ENCODE data around the gene FAAP24.

DNA sequence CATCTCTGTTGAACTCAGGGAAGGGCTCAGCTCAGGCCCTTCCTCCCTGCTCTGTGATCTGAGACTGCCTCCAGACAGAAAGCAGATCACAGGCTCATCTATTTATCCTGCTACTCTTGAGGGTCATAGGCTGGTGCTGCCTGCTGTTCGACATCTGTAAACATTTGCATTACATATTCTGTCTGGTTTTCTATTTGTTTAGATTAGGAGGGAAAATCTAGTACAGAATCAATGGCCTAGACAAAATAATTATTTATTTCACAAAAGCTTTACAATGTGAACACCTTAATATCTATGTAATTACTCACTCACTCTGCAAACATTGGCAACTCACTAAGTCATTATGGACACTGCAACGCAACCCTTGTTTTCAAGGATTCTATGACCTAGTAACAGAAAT lies 43.2 kb upstream of the FAAP24 start:
- TF ChIP-seq TCF7L2 (IDR thresholded peaks at IDR 0.05; ENCODE audit: borderline replicate concordance, low read depth, low read length) (no peak), ZNF146 (tag by site-specific recombination; IDR thresholded peaks at IDR 0.05) (no peak), ZNF792 (tag by site-specific recombination; IDR thresholded peaks at IDR 0.05) (no peak), ZNF830 (tag by site-specific recombination; IDR thresholded peaks at IDR 0.05; ENCODE audit: low read depth) (no peak), ZNF266 (tag by site-specific recombination; IDR thresholded peaks at IDR 0.05; ENCODE audit: low read depth) (no peak)
- TF ChIP-seq, protein P1, sequence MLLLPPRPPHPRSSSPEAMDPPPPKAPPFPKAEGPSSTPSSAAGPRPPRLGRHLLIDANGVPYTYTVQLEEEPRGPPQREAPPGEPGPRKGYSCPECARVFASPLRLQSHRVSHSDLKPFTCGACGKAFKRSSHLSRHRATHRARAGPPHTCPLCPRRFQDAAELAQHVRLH (tag by site-specific recombination; IDR thresholded peaks at IDR 0.05) = no peak
- TF ChIP-seq, protein P2, sequence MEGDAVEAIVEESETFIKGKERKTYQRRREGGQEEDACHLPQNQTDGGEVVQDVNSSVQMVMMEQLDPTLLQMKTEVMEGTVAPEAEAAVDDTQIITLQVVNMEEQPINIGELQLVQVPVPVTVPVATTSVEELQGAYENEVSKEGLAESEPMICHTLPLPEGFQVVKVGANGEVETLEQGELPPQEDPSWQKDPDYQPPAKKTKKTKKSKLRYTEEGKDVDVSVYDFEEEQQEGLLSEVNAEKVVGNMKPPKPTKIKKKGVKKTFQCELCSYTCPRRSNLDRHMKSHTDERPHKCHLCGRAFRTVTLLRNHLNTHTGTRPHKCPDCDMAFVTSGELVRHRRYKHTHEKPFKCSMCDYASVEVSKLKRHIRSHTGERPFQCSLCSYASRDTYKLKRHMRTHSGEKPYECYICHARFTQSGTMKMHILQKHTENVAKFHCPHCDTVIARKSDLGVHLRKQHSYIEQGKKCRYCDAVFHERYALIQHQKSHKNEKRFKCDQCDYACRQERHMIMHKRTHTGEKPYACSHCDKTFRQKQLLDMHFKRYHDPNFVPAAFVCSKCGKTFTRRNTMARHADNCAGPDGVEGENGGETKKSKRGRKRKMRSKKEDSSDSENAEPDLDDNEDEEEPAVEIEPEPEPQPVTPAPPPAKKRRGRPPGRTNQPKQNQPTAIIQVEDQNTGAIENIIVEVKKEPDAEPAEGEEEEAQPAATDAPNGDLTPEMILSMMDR (tag by site-specific recombination; IDR thresholded peaks at IDR 0.05) = no peak
- TF ChIP-seq, protein P3, sequence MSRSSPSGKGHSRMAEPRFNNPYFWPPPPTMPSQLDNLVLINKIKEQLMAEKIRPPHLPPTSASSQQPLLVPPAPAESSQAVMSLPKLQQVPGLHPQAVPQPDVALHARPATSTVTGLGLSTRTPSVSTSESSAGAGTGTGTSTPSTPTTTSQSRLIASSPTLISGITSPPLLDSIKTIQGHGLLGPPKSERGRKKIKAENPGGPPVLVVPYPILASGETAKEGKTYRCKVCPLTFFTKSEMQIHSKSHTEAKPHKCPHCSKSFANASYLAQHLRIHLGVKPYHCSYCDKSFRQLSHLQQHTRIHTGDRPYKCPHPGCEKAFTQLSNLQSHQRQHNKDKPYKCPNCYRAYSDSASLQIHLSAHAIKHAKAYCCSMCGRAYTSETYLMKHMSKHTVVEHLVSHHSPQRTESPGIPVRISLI (tag by site-specific recombination; IDR thresholded peaks at IDR 0.05) = no peak
- TF ChIP-seq, protein P4, sequence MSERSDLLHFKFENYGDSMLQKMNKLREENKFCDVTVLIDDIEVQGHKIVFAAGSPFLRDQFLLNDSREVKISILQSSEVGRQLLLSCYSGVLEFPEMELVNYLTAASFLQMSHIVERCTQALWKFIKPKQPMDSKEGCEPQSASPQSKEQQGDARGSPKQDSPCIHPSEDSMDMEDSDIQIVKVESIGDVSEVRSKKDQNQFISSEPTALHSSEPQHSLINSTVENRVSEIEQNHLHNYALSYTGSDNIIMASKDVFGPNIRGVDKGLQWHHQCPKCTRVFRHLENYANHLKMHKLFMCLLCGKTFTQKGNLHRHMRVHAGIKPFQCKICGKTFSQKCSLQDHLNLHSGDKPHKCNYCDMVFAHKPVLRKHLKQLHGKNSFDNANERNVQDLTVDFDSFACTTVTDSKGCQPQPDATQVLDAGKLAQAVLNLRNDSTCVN (tag by site-specific recombination; optimal IDR thresholded peaks at IDR 0.05) = no peak

Measured in HEK293 (cell line).